K562 (cell line): ENCODE data around the gene TARS1. TPM values are rescaled to one million over a fixed set of nuclear protein-coding genes. Genes with fewer than 3 reads are reported as not detected.
A peak's percentile ranks its signal among the peaks of the same experiment; 100 is the strongest.

ENCODE experiments used
- ARNT ChIP-seq, 2 experiments: fragments of 450-650 bp; IDR thresholded peaks; 2 replicates each; pipeline ENCODE4 v1.6.1; 2016; ENCODE audit warnings: mild to moderate bottlenecking in 1 of 2
- CXXC5 ChIP-seq: fragments of 250-450 bp; sonication (Bioruptor Pico); IDR thresholded peaks from 2 replicates; pipeline ENCODE4 v1.8.0; 2022; ENCODE audit warnings: inconsistent platforms, mild to moderate bottlenecking, moderate library complexity
- FOXM1 ChIP-seq, 2 experiments: fragments of 450-650 bp in 1 of 2; sonication (generic) in 1 of 2; formaldehyde crosslinking in 1 of 2; IDR thresholded peaks; 2 replicates each; pipeline versions ENCODE4 v1.6.1 to v1.9.0; 2017 to 2022; ENCODE audit warnings: low read depth in 2 of 2, mild to moderate bottlenecking in 2 of 2, missing genetic modification reagents in 1 of 2, moderate library complexity in 1 of 2
- NFE2L1 ChIP-seq: fragments of 450-650 bp; IDR thresholded peaks from 2 replicates; pipeline ENCODE4 v1.6.1; 2016; ENCODE audit warnings: missing genetic modification characterization, low read depth, mild to moderate bottlenecking, missing compliant biosample characterization, moderate library complexity, borderline replicate concordance
- PHB2 ChIP-seq: fragments of 450-650 bp; IDR thresholded peaks from 2 replicates; pipeline ENCODE4 v1.6.1; 2017; ENCODE audit warnings: low read depth
- SRSF3 ChIP-seq: fragments of 200-400 bp; formaldehyde crosslinking; IDR thresholded peaks from 2 replicates; pipeline ENCODE4 v1.6.1; 2016; ENCODE audit warnings: mild to moderate bottlenecking, low read length, moderate library complexity; ENCODE audit not compliant: insufficient read depth
- STAT5A ChIP-seq: IDR thresholded peaks from 2 replicates; pipeline ENCODE4 v1.6.1; 2012; ENCODE audit warnings: low read length, inconsistent platforms, borderline replicate concordance
- TAL1 ChIP-seq: fragments of 450-650 bp; IDR thresholded peaks from 2 replicates; pipeline ENCODE4 v1.6.1; 2016; ENCODE audit warnings: mild to moderate bottlenecking
- polyA plus RNA-seq, 8 experiments: library from polyadenylated mRNA; depleted of rRNA in 4 of 8; stranded (reverse) in 5 of 8; unstranded in 3 of 8; fragments of >200 nt; fragmentation: Nextera tagmentation in 2 of 8; fragmentation: Illumina TruSeq in 1 of 8; extraction: Ambion mirVana in 2 of 8; extraction: Trizol in 1 of 8; gene quantifications; 2 replicates each; pipeline versions ENCODE4 v1.2.1 to v1.2.3, GENCODE V29; 2011 to 2014; ENCODE audit warnings: inconsistent platforms in 1 of 8, missing spikeins in 1 of 8
- total RNA-seq, 7 experiments: library from RNA; depleted of rRNA in 6 of 7; stranded (reverse); fragments of >200 nt in 6 of 7; fragmentation: Illumina TruSeq in 2 of 7; extraction: Trizol in 2 of 7; gene quantifications; 2 replicates each; pipeline versions ENCODE4 v1.2.1 to v1.2.3, GENCODE V29; 2011 to 2021; ENCODE audit warnings: low replicate concordance in 1 of 7
- TF ChIP-seq, protein P1 (sequence below): fragments of 450-650 bp; formaldehyde crosslinking; IDR thresholded peaks from 2 replicates; pipeline ENCODE4 v1.4.0; 2022; ENCODE audit warnings: missing genetic modification characterization
- TF ChIP-seq, protein P2 (sequence below): sonication (generic); formaldehyde crosslinking; IDR thresholded peaks from 2 replicates; pipeline ENCODE4 v1.8.0; 2022; ENCODE audit warnings: mild to moderate bottlenecking, missing genetic modification reagents
- TF ChIP-seq, protein P3 (sequence below), 3 experiments: fragments of 200-800 bp in 1 of 3; fragments of 250-450 bp in 1 of 3; fragments of 450-650 bp in 1 of 3; sonication (Bioruptor Pico) in 1 of 3; sonication (Bioruptor generic) in 1 of 3; formaldehyde crosslinking in 1 of 3; IDR thresholded peaks; 2 replicates each; pipeline versions ENCODE4 v1.6.1 to v1.8.0; 2016 to 2022; ENCODE audit warnings: mild to moderate bottlenecking in 2 of 3, missing genetic modification characterization in 2 of 3, missing compliant biosample characterization in 1 of 3, moderate library complexity in 1 of 3
- TF ChIP-seq, protein P4 (sequence below), 2 experiments: IDR thresholded peaks in 1 of 2; conservative IDR thresholded peaks in 1 of 2; 2 replicates each; pipeline ENCODE4 v1.6.1; 2016; ENCODE audit warnings: low read depth in 2 of 2, mild to moderate bottlenecking in 1 of 2, missing compliant biosample characterization in 1 of 2, missing genetic modification characterization in 1 of 2, moderate library complexity in 1 of 2

TARS1 gene
- total and polyA plus RNA-seq, 9 of the 15 experiments (the other 6 are each of a cell fraction or from before 2014, with no cell fraction given), result 263 to 518 (median 439) TPM

DNA sequence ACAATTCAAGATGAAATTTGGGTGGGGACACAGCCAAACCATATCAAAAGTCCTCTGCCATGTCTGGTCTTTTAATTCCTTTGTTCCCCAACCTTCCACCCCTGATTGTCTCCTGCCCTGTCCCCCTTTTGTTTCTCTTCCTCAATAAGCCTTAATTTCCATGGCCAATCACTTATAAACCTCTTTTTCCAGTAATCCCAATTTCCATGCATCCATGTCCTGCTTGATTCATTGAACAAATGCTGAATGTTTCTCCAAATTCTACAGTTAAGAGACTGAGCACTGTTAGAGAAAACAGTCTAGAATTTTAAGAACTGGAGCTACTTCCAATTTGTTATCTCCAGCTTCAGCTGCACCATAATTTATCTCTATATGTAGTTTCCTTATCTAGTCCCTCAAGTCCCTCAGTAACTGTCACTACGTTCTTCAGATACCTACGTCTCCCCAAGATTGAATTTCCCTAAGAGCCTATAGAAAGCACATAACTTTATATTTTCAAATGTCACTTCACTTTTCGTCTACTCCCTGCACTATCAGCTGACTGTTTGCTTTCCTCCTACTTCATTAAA, 34.2 kb downstream of the TARS1 start (continued):
- TF ChIP-seq, protein P1, sequence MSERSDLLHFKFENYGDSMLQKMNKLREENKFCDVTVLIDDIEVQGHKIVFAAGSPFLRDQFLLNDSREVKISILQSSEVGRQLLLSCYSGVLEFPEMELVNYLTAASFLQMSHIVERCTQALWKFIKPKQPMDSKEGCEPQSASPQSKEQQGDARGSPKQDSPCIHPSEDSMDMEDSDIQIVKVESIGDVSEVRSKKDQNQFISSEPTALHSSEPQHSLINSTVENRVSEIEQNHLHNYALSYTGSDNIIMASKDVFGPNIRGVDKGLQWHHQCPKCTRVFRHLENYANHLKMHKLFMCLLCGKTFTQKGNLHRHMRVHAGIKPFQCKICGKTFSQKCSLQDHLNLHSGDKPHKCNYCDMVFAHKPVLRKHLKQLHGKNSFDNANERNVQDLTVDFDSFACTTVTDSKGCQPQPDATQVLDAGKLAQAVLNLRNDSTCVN (CRISPR knock-in tag), result no peak
- TF ChIP-seq, protein P2, sequence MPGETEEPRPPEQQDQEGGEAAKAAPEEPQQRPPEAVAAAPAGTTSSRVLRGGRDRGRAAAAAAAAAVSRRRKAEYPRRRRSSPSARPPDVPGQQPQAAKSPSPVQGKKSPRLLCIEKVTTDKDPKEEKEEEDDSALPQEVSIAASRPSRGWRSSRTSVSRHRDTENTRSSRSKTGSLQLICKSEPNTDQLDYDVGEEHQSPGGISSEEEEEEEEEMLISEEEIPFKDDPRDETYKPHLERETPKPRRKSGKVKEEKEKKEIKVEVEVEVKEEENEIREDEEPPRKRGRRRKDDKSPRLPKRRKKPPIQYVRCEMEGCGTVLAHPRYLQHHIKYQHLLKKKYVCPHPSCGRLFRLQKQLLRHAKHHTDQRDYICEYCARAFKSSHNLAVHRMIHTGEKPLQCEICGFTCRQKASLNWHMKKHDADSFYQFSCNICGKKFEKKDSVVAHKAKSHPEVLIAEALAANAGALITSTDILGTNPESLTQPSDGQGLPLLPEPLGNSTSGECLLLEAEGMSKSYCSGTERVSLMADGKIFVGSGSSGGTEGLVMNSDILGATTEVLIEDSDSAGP (CRISPR knock-in tag), result no peak
- TF ChIP-seq NFE2L1 (tag) (no peak), TAL1 (peak; percentile 88), PHB2 (peak; percentile 53; the same call in 1 of the 2 replicates), CXXC5 (peak; percentile 72), SRSF3 (no peak), ARNT (IDR thresholded peaks at IDR 0.05) (peak in 1 of 2 experiments; percentile 48; a peak in 2 of 4 replicates), STAT5A (peak; percentile 35; the same call in 1 of the 2 replicates), FOXM1 (IDR thresholded peaks at IDR 0.05; ENCODE audit: low read depth) (peak; percentile 81), FOXM1 (CRISPR knock-in tag; IDR thresholded peaks at IDR 0.05; ENCODE audit: low read depth) (no peak)
- TF ChIP-seq, protein P3, sequence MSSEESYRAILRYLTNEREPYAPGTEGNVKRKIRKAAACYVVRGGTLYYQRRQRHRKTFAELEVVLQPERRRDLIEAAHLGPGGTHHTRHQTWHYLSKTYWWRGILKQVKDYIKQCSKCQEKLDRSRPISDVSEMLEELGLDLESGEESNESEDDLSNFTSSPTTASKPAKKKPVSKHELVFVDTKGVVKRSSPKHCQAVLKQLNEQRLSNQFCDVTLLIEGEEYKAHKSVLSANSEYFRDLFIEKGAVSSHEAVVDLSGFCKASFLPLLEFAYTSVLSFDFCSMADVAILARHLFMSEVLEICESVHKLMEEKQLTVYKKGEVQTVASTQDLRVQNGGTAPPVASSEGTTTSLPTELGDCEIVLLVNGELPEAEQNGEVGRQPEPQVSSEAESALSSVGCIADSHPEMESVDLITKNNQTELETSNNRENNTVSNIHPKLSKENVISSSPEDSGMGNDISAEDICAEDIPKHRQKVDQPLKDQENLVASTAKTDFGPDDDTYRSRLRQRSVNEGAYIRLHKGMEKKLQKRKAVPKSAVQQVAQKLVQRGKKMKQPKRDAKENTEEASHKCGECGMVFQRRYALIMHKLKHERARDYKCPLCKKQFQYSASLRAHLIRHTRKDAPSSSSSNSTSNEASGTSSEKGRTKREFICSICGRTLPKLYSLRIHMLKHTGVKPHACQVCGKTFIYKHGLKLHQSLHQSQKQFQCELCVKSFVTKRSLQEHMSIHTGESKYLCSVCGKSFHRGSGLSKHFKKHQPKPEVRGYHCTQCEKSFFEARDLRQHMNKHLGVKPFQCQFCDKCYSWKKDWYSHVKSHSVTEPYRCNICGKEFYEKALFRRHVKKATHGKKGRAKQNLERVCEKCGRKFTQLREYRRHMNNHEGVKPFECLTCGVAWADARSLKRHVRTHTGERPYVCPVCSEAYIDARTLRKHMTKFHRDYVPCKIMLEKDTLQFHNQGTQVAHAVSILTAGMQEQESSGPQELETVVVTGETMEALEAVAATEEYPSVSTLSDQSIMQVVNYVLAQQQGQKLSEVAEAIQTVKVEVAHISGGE (CRISPR knock-in tag; IDR thresholded peaks at IDR 0.05), result peak in 1 of 3 experiments; percentile 54; a peak in 2 of 6 replicates
- TF ChIP-seq, protein P4, sequence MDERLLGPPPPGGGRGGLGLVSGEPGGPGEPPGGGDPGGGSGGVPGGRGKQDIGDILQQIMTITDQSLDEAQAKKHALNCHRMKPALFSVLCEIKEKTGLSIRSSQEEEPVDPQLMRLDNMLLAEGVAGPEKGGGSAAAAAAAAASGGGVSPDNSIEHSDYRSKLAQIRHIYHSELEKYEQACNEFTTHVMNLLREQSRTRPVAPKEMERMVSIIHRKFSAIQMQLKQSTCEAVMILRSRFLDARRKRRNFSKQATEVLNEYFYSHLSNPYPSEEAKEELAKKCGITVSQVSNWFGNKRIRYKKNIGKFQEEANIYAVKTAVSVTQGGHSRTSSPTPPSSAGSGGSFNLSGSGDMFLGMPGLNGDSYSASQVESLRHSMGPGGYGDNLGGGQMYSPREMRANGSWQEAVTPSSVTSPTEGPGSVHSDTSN (CRISPR knock-in tag; IDR thresholded peaks at IDR 0.05; ENCODE audit: low read depth), result no peak
- TF ChIP-seq, protein P4 (tag; conservative IDR thresholded peaks at IDR 0.05; ENCODE audit: low read depth), result peak; percentile 82
